Measurements from ENCODE around the gene BRSK1. TPM values are rescaled to one million over a fixed set of nuclear protein-coding genes. Genes with fewer than 3 reads are reported as not detected.

Gene BRSK1
- total RNA-seq, 1 donor from 2014 or later: 1.9 TPM

DNA sequence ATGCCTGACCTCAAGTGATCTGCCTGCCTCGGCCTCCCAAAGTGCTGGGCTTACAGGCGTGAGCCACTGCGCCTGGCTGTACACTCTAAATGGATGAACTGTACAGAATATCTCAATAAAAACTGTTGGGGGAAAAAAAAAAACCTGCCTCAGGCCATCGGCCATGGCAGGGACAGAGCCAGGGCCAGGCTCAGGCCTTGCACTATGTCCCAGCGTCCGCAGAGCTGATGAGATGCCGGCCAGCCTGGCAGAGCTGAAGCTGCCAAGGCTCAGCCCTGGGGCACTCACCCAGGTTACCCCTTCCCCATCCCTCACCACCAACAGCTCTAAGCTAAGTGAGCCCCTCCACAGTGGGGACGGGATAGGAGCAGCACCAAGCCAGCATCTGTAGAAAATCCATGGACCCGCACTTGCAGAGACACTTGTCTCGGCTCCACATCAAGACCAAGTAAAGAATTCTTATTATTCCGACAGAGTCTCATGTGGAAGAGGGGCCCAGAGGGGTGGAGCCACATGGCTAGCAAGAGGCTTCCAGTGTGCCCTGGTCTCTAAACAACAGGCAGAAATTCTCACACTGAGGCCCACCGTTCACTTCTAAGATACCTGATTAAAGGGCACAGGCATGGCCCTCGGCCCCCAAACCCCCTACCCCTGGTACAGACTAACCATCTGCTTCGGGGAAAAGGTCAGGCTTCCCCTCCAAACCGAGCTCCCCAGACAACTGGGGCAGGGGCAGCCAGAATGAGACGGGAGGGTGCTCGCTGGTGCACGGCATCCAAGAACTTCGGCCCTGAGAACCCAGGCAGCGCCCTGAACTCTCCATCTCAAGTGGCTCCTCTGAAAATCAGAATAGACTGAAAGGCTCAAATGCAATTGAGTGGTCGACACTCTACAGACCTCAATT, 30.8 kb upstream of the BRSK1 start:
- ATAC-seq: no peak
- intact Hi-C loops (cut with micrococcal nuclease): no loop called here
- no peak for DNase-seq

DNA sequence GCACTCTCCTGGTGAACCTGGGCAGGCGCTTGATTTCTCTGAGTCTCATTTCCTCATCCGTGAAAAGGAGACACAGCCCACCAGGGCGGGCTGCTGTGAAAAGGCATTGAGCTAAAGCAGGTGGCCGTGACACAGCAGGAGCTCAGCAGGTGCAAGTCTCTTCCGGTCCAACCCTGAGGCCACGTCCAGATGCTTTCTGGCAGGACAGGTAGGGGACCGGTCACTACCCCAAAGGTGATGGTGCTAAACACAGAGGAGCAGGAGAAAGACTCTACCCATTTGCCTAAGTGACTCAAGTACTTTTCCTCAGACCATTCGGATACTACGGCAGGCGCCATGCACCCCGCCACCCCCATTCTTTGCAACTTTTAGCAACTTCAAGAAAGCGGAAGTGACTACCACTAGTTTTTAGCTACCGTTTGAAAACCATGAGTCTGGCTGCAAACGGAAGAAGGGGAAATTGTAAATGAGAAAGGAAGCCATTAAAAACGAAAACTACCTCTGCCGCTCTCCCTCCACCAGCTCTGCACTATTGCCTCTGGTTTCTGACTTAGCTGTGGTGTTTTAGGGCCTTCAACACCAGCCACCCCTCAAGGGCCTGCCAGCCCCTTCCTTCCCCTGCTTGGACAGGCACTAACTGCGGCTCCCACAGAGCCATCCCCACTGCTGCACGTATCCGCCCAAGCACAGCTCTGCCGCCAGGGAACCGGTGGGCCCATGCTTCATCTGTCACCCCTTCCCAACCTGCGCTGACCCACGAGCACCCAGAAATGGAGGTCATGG, 29.8 kb upstream of the BRSK1 start:
- DNase-seq: no peak
- intact Hi-C loops (cut with micrococcal nuclease): no loop called here
- ATAC-seq: no peak

DNA sequence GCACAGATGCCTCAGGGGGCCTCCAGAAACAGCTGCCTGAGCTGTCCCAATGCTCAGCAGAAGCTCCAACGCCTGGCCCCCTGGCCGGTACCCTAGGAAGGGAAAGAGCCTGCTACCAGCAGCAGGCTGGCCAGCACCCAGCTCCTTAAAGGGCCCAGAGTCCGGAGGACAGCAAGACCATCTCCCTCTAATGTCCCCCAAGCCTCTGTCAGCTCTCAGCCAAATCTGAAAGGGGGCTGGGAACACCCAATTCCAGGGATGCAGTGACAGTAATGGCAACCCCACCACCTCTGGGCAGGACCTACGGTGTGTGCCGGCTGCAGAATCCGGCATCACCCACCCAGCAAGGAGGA, 29.2 kb upstream of the BRSK1 start:
- intact Hi-C loops (cut with micrococcal nuclease): no loop called here
- ATAC-seq (no peak), DNase-seq (no peak)

DNA sequence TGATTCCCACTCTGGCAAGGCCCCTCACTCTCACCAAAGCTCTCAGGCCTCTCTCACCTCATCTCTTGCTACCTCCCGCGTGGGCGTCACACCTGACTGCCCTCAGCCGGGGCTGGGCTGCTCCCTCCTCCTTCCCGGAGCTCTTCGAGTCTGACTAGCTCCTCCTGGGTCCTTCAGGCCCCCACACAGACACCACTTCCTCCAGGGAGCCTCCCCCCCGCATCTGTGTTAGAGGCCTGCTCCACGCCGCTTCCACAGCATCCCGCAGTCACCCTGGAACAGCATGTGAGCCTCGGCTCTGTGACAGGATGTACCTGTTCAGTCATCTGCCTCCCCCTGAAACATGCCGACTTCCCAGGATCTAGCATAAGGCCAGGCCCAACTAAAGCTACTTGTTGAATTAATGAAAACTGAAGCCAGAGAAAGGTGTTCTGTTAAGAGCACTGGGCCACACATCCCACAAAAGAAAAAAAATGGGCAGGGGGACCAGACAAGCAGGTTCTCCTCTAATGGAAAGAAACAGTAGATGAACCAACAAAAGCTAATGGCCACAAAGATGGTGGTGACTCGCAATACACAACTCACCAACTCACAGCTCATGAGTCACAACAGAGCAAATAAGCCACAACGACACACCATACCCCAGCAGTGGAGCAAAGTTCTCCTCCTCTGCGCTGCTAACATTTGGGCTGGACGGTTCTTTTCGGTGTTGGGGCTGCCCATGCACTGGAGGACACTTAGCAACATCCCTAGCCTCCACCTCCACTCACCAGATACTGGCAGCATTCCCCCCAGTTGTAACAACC, 28.0 kb upstream of the BRSK1 start:
- DNase-seq (no peak), ATAC-seq (no peak)
- intact Hi-C loops (cut with micrococcal nuclease): no loop called here

DNA sequence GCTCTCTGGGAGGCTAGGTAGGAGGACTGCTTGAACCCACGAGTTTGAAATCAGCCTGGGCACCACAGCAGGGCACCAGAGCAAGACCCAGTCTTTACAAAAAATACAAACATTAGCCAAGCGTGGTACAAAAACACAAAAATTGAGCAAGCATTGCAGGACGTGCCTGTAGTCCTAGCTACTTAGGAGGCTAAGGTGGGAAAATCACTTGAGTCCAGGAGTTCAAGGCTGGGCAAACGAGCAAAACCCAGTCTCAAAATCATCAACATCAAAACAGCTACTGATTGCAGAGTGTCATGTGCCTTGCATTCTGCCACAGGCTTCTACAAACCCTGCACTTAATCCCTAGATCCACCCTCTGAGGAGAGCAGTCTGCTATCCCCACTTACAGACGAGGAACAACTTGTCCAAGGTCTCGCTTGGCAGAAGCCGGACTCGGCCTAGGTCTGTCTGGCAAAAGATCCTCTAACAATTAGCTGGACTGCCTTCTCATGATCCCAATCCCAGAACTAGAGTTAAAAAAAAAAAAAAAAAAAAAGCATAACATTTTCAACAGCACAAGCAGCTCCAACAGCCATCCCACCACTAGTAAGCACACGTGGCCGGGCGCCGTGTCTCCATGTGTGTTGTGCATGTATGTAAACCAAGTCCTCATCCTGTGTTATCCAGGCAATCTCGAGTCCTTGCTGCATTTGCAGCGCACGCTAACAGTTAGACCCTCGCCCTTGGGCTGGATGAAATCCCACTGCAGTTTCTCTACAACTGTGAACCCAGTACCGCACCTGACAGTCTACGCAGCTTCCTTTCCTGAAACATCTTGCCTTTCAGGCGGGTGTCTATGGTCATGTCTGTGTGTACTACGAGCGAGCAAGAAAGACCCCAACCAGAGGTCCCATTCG, 27.0 kb upstream of the BRSK1 start:
- no peak for ATAC-seq
- intact Hi-C loops (cut with micrococcal nuclease): no loop called here
- peak; percentile 3 for DNase-seq

DNA sequence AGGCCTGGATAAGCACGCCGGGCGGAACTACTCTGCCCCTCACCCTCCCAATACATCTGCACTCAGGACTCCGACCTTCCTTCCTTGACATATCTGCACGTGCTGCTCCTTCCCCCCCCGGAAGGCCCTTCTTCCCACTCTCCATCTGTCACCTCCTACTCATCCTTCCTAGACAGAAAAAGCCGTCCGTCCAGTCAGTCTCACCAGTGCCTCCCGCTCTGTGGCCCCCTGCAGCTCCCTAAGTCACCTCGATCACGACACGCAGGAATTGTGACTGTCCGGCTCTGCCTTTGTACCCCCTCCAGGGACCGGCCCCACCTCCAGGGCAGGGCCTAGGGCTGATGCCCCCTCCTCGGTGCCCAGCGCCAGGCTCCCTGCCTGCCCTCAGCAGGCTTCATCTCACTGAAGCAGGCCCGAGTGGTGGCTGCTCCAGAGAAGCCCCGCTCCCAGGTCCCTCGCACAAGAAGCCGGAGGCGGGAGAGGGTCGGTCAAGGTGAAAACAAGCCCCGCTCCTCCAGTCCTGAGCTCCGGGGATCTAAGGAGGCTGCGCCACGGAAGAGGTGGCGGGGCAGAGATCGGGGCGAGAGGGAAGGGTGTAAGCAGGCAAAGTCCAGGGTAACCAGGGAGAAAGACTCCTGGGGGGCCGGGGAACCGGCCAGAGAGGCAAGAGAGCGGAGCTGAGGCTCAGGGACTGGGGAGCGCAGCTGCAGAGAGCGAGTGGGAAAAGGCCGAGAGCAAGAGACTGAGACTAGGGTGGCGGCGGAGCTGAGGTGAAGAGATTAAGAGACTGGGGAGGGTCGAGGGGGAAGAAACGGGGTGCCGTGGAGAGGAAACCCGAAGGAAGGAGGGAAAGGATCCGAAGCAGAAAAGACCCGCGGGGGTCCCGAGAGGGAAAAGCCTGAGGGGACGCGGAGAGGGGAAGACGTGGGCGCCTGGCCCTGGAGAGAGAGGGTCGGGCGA, 26.1 kb upstream of the BRSK1 start:
- DNase-seq: no peak
- ATAC-seq: no peak
- intact Hi-C loops (cut with micrococcal nuclease): no loop called here

DNA sequence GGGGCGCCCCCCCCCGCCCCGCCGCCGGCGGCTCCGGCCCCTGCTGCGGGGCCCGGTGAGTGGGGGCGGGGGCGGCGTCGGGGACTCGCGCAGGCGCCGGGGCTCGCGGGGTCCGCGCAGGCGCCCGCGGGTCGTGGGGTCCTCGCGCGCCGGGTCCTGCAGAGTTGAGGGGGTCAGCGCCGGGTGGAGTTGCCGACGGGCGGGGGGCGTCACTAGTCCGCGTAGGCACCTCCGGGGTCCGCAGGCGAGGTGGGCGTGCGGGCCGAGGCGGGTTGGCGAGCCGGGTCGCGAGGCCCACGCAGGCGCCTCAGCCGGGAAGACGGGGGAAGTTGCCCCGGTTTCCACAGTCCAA, 25.3 kb upstream of the BRSK1 start:
- ATAC-seq (peak; percentile 19), DNase-seq (no peak)
- intact Hi-C loops (cut with micrococcal nuclease): no loop called here

GRCh38 chr19:55258828-55259539, 24.8 kb upstream of the BRSK1 start, which contains the start of gene PPP6R1:
TSS of gene PPP6R1 (minus strand) at chr19:55259017. CDS start at chr19:55247103, 11,914 bp downstream.
- DNase-seq (peak; percentile 98), ATAC-seq (peak; percentile 94)
- intact Hi-C loops (cut with micrococcal nuclease): no loop called here

DNA sequence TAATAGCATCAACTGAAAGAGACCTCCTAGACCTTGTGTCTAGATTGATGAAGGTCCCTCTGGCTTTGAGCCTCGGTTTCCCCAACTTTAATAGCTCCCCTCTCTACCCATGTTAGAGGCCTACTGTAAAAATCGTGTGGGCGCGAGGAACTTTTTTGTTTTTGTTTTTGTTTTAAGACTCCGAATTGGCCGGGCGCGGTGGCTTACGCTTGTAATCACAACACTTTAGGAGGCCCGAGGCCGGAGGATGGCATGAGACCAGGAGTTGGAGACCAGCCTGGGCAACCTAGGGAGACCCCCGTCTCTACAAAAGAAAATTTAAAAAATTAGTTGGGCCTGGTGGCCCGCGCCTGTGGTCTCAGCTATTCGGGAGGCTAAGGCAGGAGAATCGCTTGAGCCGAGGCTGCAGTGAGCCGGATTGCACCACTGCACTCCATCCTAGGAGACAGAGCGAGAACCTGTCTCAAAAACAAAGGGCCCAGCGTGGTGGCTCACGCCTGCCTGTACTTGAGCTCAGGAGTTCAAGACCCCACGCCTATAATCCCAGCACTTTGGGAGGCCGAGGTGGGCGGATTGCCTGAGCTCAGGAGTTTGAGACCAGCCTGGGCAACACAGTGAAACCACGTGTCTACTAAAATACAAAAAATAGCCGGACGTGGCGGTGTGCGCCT, 24.1 kb upstream of the BRSK1 start:
- DNase-seq: peak; percentile 53
- no peak for ATAC-seq
- intact Hi-C loops (cut with micrococcal nuclease): no loop called here

DNA sequence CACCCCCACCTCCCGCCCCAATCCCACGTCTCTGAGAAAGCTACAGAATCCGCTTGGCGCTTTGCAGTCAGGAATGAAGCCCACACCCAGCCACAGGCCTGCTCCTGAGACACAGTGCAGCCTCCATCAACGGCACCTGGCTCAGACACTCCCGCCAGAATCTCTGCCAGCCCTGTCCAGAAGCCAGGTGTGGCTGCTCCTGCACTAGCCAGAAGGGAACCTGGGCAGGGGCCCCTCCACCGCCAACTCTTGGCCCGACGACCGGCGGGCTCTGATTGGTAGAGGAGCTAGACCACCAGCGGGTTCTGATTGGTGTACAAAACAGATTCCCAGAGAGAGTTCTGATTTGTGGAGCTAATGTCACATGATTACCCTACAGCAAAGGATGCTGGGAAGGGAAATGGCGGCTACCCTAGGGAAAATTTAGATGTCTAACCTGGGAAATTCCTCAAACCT, 22.1 kb upstream of the BRSK1 start:
- intact Hi-C loops (cut with micrococcal nuclease): no loop called here
- ATAC-seq (no peak), DNase-seq (no peak)

DNA sequence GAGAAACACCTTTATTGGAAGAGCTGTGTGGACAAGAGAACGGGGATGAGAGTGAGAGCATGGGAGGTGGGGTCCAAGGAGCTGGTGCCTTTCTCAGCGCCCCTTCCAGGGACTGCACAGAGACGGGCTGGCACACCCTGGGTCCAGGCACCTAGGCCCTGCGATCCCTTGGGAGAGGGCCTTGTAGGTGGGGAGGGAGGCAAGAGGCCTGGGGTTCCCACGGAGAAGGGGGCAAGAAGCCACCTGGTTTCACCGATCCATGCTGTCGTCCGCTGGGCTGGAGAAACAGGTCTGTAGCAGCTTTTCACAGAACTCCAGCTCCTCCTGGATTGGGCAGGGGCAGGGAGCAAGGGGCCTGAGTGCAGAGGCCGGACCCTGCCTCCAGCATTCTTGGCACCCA, 21.4 kb upstream of the BRSK1 start:
- DNase-seq (no peak), ATAC-seq (no peak)
- intact Hi-C loops (cut with micrococcal nuclease): no loop called here

- DNase-seq (no peak), ATAC-seq (no peak)
- intact Hi-C loops (cut with micrococcal nuclease): no loop called here
Measured at GRCh38 chr19:55264531-55264930, 19.3 kb upstream of the BRSK1 start.

DNA sequence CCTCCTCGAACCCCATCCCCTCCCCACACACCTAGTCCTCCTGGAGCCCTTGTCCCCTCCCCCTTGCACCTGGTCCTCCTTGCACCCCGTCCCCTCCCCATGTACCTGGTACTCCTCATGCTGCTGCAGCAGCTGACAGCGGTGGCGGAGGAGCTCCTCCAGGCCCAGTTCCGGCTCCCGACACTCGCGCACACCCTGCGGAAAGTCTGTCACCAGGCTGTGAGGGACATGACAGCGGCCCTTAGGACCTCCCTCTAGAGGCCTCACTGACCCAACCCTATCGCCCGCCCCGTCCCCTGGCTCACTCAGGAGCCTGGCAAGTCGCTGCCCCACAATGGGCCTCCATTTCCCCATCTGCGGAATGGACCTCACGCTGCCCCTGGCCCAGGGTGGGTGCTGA, 18.6 kb upstream of the BRSK1 start:
- DNase-seq (no peak), ATAC-seq (no peak)
- intact Hi-C loops (cut with micrococcal nuclease): no loop called here

DNA sequence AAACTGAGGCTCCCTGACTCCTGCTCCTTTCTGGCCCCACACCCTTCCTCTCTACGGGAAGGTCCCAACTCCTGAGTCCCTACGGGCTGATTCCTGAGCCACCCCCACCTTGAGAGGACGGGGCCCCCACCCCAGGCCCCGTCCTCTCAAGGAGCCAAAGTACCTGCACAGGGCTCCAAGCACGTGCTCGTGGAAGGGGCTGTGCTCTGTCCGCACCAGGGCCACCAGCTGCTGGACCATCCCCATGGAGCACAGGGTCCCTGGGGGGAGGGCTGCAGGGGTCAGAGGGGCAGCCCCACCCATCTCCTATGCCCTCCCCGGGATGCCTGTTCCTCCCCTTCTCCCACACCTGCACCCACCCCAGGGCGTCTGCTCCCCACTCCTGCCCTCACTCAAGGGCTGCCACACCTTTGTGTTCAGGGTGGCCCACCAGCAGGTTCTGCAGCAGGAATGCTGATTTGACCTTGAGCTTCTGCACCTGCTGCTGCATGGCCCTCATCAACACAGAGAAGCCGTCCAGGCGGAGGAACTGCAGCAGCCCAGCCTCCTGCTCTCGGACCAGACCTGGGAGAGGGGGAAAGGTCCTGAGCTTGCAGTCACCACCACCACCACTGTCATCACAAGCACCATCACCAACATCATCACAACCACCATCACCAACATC, 17.9 kb upstream of the BRSK1 start:
- DNase-seq (no peak), ATAC-seq (no peak)
- intact Hi-C loops (cut with micrococcal nuclease): no loop called here

GRCh38 chr19:55266404-55266803, 17.4 kb upstream of the BRSK1 start:
- intact Hi-C loops (cut with micrococcal nuclease): no loop called here

GRCh38 chr19:55266840-55267239, 17.0 kb upstream of the BRSK1 start:
- DNase-seq: no peak
- intact Hi-C loops (cut with micrococcal nuclease): no loop called here
- ATAC-seq: no peak

More at GRCh38 chr19:55266404-55266803, 17.4 kb upstream of the BRSK1 start:
- ATAC-seq (no peak), DNase-seq (no peak)
